Esophagus squamous epithelium (tissue), 4 donors: ENCODE measurements around the gene GLB1L2.

Experiments
- CTCF ChIP-seq, 6 experiments: fragments of 450-650 bp in 4 of 6; fragments of 200-600 bp in 2 of 6; sonication (generic) in 2 of 6; IDR thresholded peaks; one replicate each; pipeline ENCODE4 v1.5.1; 2016 to 2019; ENCODE audit warnings: antibody characterized with exemption in 6 of 6, mild to moderate bottlenecking in 4 of 6, moderate library complexity in 4 of 6
- POLR2A ChIP-seq, 4 donors: fragments of 450-650 bp; IDR thresholded peaks; one replicate each; pipeline ENCODE4 v1.6.1; 2017; ENCODE audit warnings: antibody characterized with exemption in 4 of 4, mild to moderate bottlenecking in 4 of 4, moderate library complexity in 3 of 4

- TF ChIP-seq CTCF (IDR thresholded peaks at IDR 0.05) (no peak), POLR2A (IDR thresholded peaks at IDR 0.05) (no peak)
These were observed 39.1 kb upstream of the GLB1L2 start for GRCh38 chr11:134292661-134293060.
